Tibial nerve (tissue), 3 donors: ENCODE data around the gene CDH18.

Experiments
- CTCF ChIP-seq, 5 experiments: fragments of 200-600 bp in 3 of 5; fragments of 450-650 bp in 2 of 5; sonication (generic) in 3 of 5; IDR thresholded peaks; one replicate each; pipeline ENCODE4 v1.5.1; 2016 to 2019; ENCODE audit warnings: antibody characterized with exemption in 5 of 5, mild to moderate bottlenecking in 3 of 5, moderate library complexity in 2 of 5
- POLR2A ChIP-seq, 2 donors: fragments of 450-650 bp; IDR thresholded peaks; one replicate each; pipeline ENCODE4 v1.6.1; 2017; ENCODE audit warnings: antibody characterized with exemption in 2 of 2, mild to moderate bottlenecking in 2 of 2, moderate library complexity in 2 of 2

- no peak for TF ChIP-seq CTCF (IDR thresholded peaks at IDR 0.05)
- no peak for TF ChIP-seq POLR2A (IDR thresholded peaks at IDR 0.05)
These were observed 77.9 kb downstream of the CDH18 start for GRCh38 chr5:19910136-19910535.
